HG03108 (cell line): ENCODE results near the gene NACC2.

Experiments used
- ATAC-seq: cut with Tn5 transposase; IDR thresholded peaks from one replicate; pipeline ENCODE4 v1.9.1; 2021; ENCODE audit warnings: moderate library complexity; ENCODE audit not compliant: unreplicated experiment

The NACC2 gene, protein sequence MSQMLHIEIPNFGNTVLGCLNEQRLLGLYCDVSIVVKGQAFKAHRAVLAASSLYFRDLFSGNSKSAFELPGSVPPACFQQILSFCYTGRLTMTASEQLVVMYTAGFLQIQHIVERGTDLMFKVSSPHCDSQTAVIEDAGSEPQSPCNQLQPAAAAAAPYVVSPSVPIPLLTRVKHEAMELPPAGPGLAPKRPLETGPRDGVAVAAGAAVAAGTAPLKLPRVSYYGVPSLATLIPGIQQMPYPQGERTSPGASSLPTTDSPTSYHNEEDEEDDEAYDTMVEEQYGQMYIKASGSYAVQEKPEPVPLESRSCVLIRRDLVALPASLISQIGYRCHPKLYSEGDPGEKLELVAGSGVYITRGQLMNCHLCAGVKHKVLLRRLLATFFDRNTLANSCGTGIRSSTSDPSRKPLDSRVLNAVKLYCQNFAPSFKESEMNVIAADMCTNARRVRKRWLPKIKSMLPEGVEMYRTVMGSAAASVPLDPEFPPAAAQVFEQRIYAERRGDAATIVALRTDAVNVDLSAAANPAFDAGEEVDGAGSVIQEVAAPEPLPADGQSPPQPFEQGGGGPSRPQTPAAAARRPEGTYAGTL

DNA sequence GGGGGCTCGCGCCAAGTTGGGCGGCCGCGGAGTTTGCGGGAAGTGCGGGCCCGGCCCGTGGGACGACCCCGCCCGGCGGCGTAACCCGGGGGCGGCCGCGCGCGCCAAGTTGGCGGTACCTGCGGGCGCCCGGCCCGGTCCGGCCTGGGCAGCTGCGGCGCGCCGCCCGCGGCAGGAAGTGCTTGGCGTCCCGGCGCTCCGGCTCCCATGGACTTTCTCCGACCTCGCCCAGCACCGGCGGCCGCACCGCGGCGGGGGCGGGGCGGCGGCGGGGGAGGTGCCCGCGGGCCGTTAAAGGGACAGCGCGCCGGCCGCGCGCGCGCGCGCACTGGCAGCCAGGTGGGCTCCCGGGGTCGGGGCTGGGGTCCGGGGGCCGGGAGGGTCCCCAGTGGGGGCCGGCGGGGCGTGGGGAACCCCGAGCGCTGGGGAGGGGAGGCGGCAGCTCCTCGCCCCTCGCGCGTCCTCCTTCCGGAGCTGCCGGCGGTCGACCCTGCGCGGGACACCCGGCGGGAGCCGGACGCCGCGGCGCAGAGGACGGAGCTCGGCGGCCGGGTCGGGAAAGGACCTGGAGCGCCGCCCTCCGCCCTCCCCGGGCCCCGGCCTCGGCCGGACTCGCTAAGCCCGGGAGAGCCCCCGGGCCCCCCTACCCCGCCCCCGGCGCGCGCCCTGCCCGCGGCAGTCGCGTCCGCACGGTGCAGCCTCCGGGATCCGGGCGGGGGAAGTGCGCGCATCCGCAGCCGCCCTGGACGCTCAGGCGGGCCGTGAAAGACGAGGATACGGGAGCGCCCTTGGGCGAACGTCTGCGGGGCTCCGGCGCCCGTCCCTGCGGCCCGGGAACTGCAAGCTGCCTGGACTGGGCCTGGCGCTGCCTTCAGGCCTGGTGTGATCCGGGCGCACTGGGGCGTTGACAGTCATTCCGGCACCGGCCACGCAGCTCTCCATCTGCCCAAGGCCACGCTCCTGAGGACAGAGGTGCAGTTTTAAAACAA, at the start of gene NACC2:
TSS of gene NACC2 (minus strand) at position 220 of the 989 bp plus-strand sequence. CDS start 44,768 bp downstream, outside the sequence.
- no peak for ATAC-seq

DNA sequence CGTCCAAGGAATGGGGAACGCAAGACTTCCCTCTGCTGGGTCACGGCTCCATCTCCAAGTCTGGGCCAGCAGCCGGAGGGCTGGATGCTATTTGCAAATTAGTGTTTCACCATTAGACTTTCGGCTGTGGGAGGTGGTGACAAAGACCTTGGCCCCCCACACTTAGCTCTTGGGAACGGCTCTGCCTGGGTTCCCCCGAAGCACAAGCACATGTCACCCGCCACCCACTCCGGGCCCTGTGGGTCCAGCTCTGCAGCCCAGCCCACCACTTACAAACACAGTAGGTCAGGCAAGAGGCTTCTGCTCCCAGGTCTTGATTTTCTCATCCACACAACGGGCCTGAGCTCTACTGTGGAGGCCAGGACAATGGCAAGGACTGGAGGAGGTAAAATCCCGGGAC, 49.4 kb upstream of the NACC2 start:
- ATAC-seq, result no peak

DNA sequence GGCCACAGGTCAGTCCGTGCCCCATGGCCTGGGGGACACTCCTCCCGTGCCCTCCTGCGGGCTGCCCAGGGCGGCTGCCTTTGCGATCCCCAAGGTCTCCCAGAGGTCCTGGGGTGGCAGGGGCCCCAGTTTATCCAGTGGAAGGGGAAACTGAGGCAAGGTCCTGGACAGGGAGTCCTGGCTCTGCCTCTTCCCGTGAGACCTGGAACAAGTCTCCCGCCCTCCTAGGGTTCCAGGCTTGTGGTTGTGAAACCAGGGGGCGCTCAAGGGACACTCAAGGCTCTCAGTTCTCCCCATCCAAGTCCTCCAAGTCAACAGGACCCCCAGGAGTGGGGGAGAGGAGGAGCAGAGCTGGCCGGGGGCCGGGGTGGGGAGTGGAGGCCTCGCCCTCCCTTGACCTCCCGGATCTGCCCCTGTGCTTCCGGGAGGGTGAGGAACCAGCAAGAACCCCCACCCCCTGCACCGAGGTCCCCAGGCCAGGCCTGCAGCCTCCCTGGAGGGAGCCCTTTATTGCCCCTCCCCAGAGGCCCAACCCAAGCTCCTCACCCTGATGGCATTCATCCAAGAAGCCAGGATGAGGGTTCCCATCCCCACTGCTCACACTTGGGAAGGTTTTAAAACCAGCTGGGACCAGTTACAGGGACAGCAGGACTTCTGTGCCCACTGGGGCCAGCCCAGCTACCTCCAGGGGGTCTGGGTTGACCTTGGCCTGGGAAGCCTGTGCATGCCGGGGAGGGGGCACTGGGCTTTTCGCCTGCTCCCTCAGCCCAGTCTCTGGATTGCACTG, 48.3 kb upstream of the NACC2 start:
- ATAC-seq, result no peak

DNA sequence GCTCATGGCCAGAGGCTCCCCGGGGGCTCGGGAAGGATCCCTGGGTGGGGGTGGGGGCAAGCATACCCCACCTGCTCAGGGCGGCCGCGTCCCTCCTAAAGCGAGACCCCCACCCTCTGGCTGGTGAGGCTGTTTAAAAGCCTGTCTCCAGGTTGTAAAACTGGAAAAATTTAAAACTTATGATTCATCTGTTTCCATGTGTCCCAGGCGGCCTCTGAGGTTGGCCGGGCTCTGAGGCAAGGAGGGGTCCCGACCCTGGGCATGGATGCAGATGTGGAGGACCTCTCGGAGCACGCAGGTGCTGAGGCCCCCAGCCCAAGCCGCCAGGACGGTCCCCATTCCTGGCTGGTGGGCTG, 47.7 kb upstream of the NACC2 start:
- no peak for ATAC-seq

DNA sequence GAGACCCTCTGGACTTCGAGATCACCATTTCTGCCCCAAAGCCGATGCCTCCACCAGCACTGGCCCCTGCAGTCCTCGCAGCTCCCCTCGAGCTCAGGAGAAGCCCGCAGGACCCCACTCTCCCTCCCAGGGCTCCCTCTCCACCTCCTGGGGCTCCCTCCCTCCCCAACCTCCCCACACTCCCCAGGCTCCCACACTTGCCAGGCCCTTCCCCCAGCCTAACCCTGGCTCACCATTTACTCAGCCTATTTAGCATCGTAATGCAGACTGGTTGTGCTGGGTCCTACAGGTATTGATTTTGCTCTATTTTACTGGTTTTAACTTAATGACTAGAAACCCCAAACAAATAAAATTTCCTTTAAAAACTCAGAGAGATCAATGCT, 47.3 kb upstream of the NACC2 start:
- ATAC-seq, result no peak

DNA sequence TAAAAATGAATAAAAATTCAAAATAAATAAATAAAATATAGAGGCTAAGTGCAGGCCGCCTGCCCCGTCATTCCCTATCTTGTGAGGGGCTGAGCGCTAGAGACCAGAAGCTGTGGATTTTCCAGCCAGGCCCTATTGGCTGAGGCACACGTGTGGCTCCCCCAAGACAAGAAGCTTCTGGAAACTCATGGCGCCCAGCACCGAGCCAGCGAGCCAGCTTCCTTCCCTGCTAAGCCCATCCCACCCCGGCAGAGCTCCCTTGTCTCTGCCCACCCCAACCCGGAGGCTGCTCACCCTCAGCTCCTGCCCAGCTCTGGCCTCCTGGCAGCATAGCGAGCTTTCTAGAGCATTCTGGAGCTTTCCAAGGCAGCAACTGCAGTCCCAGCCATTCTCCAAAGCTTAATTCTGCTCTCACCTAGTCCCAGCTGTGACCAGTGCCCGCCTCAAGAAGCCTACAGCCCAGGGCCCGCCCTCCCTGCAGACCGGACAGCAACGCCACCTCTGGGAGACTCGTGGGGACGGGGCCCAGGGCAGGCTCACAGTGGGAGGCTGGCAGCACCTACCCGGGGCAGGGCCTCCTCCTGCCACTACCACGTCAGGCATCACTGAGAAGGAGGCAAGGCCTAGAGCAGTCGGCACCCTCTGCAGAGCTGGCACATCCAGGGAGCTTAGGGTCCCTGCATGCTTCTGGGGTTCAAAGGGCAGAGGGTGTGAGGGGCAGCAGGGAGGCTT, 46.8 kb upstream of the NACC2 start:
- no peak for ATAC-seq

DNA sequence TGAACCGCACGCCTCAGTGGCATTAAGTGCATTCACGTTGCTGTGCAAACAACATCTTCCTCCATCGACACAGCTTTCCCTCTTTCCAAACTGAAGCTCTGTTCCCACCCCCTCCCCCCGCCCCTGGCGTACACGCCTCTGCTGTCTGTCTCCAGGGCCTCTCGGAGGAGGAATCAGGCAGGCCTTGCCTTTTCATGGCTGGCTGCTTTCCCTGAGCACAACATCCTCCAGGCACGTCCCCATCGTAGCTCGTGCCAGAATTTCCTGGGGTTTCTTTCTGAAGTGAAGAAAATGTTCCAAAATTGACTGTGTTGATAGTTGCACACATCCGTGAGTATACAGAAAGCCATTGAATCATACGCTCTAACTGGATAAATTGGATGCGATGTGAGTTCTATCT, 45.9 kb upstream of the NACC2 start:
- ATAC-seq, result no peak

DNA sequence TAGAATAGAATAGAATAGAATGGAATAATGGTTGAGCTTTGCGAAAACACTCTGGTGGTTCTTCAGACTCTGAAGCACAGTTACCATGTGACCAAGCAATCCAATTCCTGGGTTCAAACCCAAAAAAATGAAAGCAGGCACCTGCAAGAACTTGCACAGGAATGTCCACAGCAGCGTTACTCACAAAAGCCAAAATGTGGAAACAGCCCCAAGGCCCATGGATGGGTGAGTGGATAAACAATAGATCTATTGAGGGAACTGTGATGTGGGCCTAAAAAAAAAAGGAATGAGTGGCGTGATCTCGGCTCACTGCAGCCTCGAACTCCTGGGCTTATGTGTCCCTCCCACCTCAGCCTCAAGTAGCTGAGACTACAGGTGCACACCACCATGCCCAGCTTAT, 45.0 kb upstream of the NACC2 start:
- ATAC-seq, result no peak

DNA sequence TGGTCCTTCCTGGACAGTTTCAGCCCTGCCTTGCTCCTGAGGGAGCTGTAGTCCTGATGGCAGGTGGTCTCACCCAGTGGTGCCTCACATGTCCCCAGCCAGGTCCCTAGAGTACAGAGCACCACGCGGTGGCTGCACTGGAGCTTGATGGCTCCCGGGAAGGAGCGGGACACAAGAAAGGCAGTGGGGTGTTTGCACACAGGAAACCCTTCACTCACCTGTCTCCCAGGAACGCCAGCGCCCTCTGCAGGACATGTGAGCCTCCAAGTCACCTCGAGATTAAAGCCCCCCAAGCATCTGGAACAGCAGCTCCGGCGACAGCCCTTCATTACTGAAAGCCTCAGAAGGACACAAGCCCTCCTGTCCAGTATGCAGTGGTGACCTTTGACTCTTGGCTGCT, 43.5 kb upstream of the NACC2 start:
- ATAC-seq, result no peak

DNA sequence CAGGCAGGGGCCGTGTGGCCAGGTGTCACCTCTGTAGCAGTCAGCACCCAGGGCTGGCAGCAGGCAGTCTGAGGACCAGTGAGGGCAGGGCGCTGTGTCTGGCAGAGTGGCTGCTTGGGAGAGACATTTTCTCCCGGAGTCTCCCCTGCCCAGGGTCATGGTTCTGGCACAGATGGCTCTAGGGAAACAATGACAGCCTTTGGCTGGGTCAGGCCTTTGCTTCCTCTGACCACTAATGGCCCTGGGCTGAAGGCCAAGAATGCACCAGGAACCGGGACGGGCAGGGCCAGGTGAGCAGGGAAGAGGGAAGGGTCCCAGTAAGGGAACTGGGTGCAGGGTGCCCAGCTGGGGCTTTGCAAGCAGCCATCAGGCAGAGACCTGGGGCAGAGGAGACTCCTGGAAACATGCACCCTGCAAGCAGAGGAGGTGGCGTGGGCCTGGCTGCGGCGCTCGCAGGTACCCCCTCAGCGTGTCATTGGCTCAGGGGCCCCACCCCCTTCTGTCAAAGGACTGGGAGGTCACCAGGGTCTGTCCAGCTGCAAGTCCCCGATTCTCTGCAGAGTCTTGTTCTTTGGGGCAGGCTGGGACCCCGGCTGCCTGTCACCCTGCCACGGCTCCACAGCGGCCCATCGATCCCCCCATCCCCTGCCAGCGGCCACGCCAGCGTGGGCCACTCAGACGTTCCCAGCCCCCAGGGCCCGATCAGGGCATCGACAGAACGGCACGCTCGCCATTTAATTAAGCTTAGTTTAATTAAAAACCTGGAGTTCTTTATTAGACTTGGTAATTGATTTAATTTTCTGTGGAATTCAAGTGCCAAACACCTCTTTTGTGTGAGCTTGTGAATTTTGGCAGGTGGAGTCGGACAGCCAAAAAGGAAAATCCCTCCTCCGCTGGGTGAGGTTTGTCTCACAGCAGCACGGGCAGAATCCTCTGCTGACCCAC, 42.5 kb upstream of the NACC2 start:
- no peak for ATAC-seq

DNA sequence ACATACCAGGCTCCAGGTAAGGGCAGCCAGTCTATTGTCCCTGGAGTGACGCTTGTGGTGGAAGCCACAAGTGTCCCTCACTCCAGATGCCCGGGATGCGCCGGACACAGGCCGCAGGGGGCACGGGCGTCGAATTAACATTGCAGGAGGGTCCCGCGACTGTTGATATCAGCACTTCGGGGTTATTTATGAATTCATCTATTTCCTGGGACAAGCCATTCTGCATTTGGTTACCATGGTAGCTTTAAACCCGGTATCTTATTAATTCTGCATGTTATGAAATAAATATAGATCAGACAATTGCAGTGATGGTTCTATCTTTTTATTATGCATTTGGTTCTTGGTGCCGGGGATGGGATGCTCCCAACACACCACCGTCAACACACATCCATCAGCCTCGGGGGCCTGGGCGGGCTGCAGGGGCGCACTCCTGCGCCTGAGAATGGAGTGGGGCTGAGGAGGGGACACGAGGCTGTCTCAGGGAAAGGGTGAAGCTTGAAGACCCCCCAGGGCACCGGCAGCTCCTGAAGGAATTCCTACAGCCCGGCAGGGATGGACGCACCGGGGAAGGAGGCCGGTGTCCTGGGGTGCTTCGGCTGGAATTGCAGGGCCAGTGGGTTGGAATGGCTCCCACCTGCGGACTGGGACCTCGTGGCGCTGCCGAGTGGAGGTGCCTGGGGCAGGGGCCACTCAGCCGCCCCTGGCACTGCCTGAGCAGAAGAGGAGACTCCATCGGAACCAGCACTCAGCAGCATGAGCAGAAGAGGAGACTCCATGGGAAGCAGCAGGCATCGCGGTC, 41.2 kb upstream of the NACC2 start:
- no peak for ATAC-seq

DNA sequence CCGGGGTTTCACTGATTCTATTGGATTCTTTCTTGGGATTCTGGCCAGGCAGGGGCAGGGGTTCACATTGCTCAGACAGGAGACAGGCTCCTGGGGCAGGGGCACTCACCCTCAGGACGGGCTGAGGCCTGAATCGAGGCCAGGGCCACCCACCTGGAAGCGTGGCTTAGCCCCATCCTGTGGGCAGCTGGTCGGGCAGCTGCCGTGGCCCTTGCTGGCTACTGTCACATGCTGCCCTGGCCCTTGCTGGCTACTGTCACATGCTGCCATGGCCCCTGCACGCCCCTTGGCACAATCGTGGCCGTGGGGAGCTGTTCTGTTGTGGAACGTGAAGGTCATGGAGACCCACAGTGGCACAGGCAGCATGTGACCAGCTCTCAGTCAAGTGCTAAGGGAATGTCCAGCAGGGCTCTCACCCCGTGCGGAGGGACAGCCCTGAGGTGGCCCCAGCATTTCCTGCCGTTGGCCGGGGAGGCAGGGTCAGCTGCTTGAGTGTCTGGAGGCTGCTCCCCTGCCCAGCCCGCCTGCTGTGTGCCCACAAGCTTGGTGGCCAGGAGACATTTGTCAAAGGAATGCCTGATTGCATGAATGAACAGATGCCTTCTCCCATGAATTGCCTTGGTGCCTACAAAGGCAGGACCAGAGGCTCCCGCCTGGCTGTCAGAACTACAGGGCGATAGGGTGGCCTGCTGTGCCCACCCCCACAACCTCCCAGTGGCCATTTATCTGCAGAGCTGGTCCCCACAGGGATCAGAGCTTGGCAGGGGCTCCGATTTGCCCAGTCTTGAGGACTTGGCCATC, 40.4 kb upstream of the NACC2 start:
- ATAC-seq, result no peak

DNA sequence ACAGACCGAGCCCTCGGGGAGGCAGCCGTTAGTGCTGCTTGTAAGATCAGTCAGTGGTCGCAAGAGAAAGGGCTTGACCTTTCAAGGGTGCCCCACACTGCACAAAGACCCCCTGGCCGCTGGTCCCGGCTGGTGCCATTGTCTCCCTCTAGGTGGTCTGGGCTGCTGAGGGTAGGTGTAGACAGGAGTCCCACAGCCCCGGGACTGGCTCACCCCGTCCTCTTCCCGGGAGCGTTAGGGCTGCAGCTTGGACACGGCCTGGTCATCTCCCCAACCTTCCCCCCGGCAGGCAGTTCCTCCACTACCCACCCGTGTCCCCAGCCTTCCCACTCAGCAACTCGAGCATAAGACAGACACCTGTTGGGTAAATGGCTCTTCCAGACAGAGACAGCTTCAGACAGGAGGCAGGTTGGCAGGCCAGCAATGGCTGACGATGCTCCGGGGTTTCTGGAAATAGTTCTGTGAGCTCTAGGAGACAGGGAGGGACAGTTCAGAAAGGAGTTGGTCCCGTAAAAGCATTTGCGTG, 38.9 kb upstream of the NACC2 start:
- ATAC-seq, result no peak

DNA sequence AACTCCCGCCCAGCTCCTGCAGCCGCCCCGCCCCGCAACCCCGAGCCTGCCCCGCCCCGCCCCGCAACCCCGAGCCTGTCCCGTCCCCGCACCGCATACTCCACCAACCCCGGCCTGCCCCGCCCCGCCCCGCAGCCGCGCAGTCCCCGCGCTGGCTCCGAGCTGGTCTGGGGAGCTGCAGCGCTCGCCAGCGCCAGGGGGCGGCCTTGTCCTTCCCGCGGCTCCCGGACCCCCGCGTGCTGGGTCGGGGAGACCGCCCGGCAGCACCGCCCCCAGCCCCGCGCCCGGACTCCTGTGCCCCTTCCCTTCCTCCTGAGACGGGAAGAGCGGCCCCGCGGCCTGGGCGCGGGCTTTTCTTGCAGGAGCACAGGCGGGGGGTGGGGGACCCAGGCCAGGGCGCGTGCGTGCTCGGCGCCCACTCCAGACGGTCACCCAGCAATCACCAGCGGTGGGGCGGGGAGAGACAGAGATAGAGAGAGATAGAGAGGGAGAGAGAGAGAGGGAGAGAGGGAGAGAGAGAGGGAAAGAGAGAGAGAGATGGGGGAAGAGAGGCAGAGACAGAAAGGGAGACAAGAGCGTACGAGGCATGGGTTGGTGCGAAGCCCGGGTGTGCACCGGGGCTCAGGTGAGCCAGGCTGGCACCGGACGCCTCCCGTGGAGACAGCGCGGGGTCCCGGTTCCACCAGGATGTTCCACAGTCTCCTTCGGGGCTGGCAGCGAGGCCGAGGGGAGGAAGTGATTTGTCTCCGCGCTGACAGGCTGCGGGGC, 38.3 kb upstream of the NACC2 start:
- ATAC-seq, result no peak

DNA sequence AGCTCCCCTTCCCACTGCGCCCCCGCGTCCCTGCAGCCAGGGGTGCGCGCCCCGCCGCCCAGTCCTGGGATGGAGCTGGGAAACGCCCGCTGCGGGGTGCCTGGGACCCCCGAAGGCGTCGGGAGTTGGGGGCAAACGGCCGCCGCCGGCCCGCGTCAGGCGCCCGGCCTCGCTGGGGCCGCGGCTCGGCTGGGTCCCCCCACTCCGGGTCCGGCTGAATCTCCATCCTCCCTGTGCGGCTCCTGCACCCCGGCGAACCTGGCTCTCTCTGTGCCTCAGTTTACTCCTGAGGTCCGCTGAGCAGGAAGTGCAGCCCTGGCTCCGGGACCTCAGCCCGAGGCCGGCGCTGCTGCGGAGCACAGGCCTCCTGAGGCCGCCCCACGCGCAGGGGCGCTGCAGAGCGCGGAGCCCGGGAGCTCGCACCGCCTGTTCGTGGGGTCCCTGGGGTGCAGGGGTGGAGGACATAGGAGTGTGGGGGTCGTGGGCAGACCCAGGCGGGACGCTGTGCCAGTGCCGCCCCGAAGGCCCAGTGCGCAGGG, 37.5 kb upstream of the NACC2 start:
- ATAC-seq, result no peak
